HG02623 (cell line): Measurements from ENCODE around the gene CMC1.
"Not testable (repeated sequence)": the region's sequence is repeated elsewhere in the genome, so short reads cannot be mapped to it uniquely, and the experiment has no call there.

Experiments used
- ATAC-seq: cut with Tn5 transposase; IDR thresholded peaks from one replicate; pipeline ENCODE4 v1.9.1; 2021; ENCODE audit warnings: moderate library complexity; ENCODE audit not compliant: unreplicated experiment

CMC1 gene

GRCh38 chr3:28241221-28242160 is at the start of gene CMC1:
Gene CMC1 (plus strand): TSS chr3:28241619. CDS start chr3:28241794, 175 bp downstream.
- ATAC-seq: peak; percentile 97

GRCh38 chr3:28198161-28198560 is 43.3 kb upstream of the CMC1 start:
- ATAC-seq: no peak

- no peak for ATAC-seq
Observed at GRCh38 chr3:28198974-28199373, 42.4 kb upstream of the CMC1 start.

- not testable (repeated sequence) for ATAC-seq
Observed at GRCh38 chr3:28199643-28200042, 41.8 kb upstream of the CMC1 start.

- ATAC-seq: not testable (repeated sequence)
Observed at GRCh38 chr3:28200366-28200848, 41.0 kb upstream of the CMC1 start.

GRCh38 chr3:28206479-28206878 is 34.9 kb upstream of the CMC1 start:
- no peak for ATAC-seq

GRCh38 chr3:28207000-28207733 is 34.3 kb upstream of the CMC1 start:
- no peak for ATAC-seq

GRCh38 chr3:28210968-28211713 is 30.3 kb upstream of the CMC1 start:
- no peak for ATAC-seq

GRCh38 chr3:28212681-28213080 is 28.7 kb upstream of the CMC1 start:
- no peak for ATAC-seq

- ATAC-seq: no peak
Observed at GRCh38 chr3:28215407-28215806, 26.0 kb upstream of the CMC1 start.

GRCh38 chr3:28218071-28218916 is 23.1 kb upstream of the CMC1 start:
- ATAC-seq: no peak

- no peak for ATAC-seq
Observed at GRCh38 chr3:28218917-28219198, 22.6 kb upstream of the CMC1 start.

GRCh38 chr3:28224430-28224829 is 17.0 kb upstream of the CMC1 start:
- no peak for ATAC-seq

GRCh38 chr3:28226020-28226419 is 15.4 kb upstream of the CMC1 start:
- ATAC-seq: no peak

GRCh38 chr3:28228623-28229022 is 12.8 kb upstream of the CMC1 start:
- ATAC-seq: no peak

GRCh38 chr3:28232659-28233058 is 8.8 kb upstream of the CMC1 start:
- ATAC-seq: peak; percentile 58

GRCh38 chr3:28234454-28234853 is 7.0 kb upstream of the CMC1 start:
- ATAC-seq: no peak

- no peak for ATAC-seq
Observed at GRCh38 chr3:28239108-28239507, 2.3 kb upstream of the CMC1 start.

GRCh38 chr3:28240441-28240840 is 978 bp upstream of the CMC1 start:
- no peak for ATAC-seq

- no peak for ATAC-seq
Observed at GRCh38 chr3:28242519-28242918, 1.1 kb downstream of the CMC1 start.
